Gastrocnemius medialis (tissue), 4 donors: ENCODE measurements around the gene B3GALT5. TPM values are rescaled to one million over a fixed set of nuclear protein-coding genes. Genes with fewer than 3 reads are reported as not detected.

Experiments used
- ATAC-seq, 2 donors: fragments of 150-250 bp; one replicate each; pipeline ENCODE4 v1.9.1; 2016
- DNase-seq, 2 donors: peaks; one replicate each; pipeline ENCODE4 v3.0.0-alpha.2; 2019
- H3K27ac ChIP-seq, 4 donors: fragments of 200-600 bp; sonication (generic); 1 replicate in 1 of 4; 2 replicates in 3 of 4; pipeline ENCODE4 v1.5.1; 2016 to 2018; ENCODE audit warnings: mild to moderate bottlenecking in 2 of 4, moderate library complexity in 1 of 4
- H3K27me3 ChIP-seq, 3 donors: fragments of 200-600 bp; sonication (generic) in 2 of 3; 1 replicate in 1 of 3; 2 replicates in 2 of 3; pipeline versions ENCODE4 v1.5.1 to v1.6.0; 2016 to 2019; ENCODE audit warnings: mild to moderate bottlenecking in 1 of 3, moderate library complexity in 1 of 3
- H3K36me3 ChIP-seq, 2 donors: fragments of 200-600 bp; sonication (generic) in 1 of 2; one replicate each; pipeline ENCODE4 v1.5.1; 2017 to 2018
- H3K4me1 ChIP-seq, 2 donors: fragments of 200-600 bp; sonication (generic) in 1 of 2; one replicate each; pipeline ENCODE4 v1.5.1; 2016 to 2017; ENCODE audit warnings: mild to moderate bottlenecking in 2 of 2
- H3K4me3 ChIP-seq, 4 donors: fragments of 200-600 bp; sonication (generic) in 3 of 4; 1 replicate in 1 of 4; 2 replicates in 3 of 4; pipeline ENCODE4 v1.5.1; 2016 to 2019; ENCODE audit warnings: mild to moderate bottlenecking in 2 of 4
- H3K9me3 ChIP-seq, 3 donors: fragments of 200-600 bp; sonication (generic) in 2 of 3; 1 replicate in 1 of 3; 2 replicates in 2 of 3; pipeline ENCODE4 v1.5.1; 2016 to 2019
- POLR2A ChIP-seq, 2 donors: fragments of 450-650 bp; IDR thresholded peaks; one replicate each; pipeline ENCODE4 v1.6.1; 2017; ENCODE audit warnings: antibody characterized with exemption in 2 of 2, mild to moderate bottlenecking in 2 of 2, moderate library complexity in 2 of 2
- in situ Hi-C, 4 donors: fragments of 200-750 bp; cut with MboI; loops; one replicate each; pipeline versions ENCODE4 v1.15.0 to v1.8.0; 2017; ENCODE audit warnings: low sequenced_read_pairs in 4 of 4
- intact Hi-C: fragments of 100-400 bp; cut with DNase I; formaldehyde crosslinking; loops from one replicate; pipeline ENCODE4 v1.15.1; 2023; ENCODE audit warnings: low total_unique reads
- total RNA-seq, 4 donors: library from RNA; depleted of rRNA; stranded (reverse); fragments of >200 nt; gene quantifications; one replicate each; pipeline versions ENCODE4 v1.1.0 to v1.2.3, GENCODE V29; 2016
- TF ChIP-seq, protein P1 (sequence below), 5 experiments: fragments of 450-650 bp in 3 of 5; fragments of 200-600 bp in 2 of 5; sonication (generic) in 2 of 5; IDR thresholded peaks in 4 of 5; conservative IDR thresholded peaks in 1 of 5; 1 replicate in 4 of 5; 2 replicates in 1 of 5; pipeline ENCODE4 v1.5.1; 2016 to 2019; ENCODE audit warnings: antibody characterized with exemption in 5 of 5, mild to moderate bottlenecking in 3 of 5, moderate library complexity in 3 of 5

B3GALT5 gene
- total RNA-seq, 4 donors from 2014 or later = 0.02 to 1.3 TPM; not detected in 2

DNA sequence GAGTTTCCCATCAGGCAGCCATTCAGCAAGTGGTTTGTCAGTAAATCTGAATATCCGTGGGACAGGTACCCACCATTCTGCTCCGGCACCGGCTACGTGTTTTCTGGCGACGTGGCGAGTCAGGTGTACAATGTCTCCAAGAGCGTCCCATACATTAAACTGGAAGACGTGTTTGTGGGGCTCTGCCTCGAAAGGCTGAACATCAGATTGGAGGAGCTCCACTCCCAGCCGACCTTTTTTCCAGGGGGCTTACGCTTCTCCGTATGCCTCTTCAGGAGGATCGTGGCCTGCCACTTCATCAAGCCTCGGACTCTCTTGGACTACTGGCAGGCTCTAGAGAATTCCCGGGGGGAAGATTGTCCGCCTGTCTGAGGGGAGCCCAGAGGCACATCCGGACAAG is 48.4 kb downstream of the B3GALT5 start:
- TF ChIP-seq, protein P1, sequence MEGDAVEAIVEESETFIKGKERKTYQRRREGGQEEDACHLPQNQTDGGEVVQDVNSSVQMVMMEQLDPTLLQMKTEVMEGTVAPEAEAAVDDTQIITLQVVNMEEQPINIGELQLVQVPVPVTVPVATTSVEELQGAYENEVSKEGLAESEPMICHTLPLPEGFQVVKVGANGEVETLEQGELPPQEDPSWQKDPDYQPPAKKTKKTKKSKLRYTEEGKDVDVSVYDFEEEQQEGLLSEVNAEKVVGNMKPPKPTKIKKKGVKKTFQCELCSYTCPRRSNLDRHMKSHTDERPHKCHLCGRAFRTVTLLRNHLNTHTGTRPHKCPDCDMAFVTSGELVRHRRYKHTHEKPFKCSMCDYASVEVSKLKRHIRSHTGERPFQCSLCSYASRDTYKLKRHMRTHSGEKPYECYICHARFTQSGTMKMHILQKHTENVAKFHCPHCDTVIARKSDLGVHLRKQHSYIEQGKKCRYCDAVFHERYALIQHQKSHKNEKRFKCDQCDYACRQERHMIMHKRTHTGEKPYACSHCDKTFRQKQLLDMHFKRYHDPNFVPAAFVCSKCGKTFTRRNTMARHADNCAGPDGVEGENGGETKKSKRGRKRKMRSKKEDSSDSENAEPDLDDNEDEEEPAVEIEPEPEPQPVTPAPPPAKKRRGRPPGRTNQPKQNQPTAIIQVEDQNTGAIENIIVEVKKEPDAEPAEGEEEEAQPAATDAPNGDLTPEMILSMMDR (IDR thresholded peaks at IDR 0.05 in 4 of 5, conservative IDR thresholded peaks at IDR 0.05 in 1 of 5) = no peak
- no peak for TF ChIP-seq POLR2A (IDR thresholded peaks at IDR 0.05)
- in situ Hi-C loops (no loop called here), intact Hi-C loops (no loop called here)
- no peaks in the 10 kb centered on the region for H3K4me1 ChIP-seq
- H3K4me3 ChIP-seq = no peak overlapping the region
- no peak overlapping the region for H3K27ac ChIP-seq
- DNase-seq (no peak), ATAC-seq (no peak)
- no peaks in the 10 kb centered on the region for H3K9me3 ChIP-seq
- H3K27me3 ChIP-seq = no peaks in the 10 kb centered on the region
- H3K36me3 ChIP-seq = no peaks in the 10 kb centered on the region

DNA sequence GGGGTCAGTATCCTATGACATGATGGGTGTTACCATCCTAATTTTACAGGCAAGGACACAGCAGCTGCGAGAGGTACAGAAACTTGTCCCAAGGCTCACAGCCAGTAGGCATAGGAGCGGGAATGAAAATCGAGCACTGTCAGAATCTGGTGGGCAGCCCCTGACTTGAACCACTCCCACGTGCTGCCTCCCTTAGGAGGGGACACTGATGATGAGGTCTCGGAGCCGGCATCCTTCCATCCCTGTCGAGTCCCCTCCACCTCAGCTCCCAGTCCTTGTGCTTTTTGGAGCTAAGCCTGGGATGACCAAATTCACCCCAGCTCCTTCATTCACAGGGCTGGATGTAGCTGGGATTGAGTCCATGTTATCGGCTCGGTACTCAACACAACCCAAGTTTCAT is 49.0 kb downstream of the B3GALT5 start:
- Histone ChIP-seq H3K27me3 (no peaks in the 10 kb centered on the region), H3K9me3 (no peaks in the 10 kb centered on the region), H3K36me3 (no peaks in the 10 kb centered on the region), H3K4me3 (no peak overlapping the region), H3K4me1 (no peaks in the 10 kb centered on the region), H3K27ac (no peak overlapping the region)
- no peak for DNase-seq
- in situ Hi-C loops (no loop called here), intact Hi-C loops (no loop called here)
- no peak for ATAC-seq
- TF ChIP-seq, protein P1 (IDR thresholded peaks at IDR 0.05 in 4 of 5, conservative IDR thresholded peaks at IDR 0.05 in 1 of 5) = no peak
- TF ChIP-seq POLR2A (IDR thresholded peaks at IDR 0.05) = no peak

GRCh38 chr21:39662411-39662953 is 49.7 kb downstream of the B3GALT5 start:
- in situ Hi-C loops (no loop called here), intact Hi-C loops (no loop called here)
- Histone ChIP-seq H3K4me1 (no peaks in the 10 kb centered on the region), H3K4me3 (no peak overlapping the region), H3K27ac (no peak overlapping the region), H3K27me3 (no peaks in the 10 kb centered on the region), H3K9me3 (no peaks in the 10 kb centered on the region), H3K36me3 (no peaks in the 10 kb centered on the region)
- ATAC-seq (no peak), DNase-seq (no peak)
- TF ChIP-seq POLR2A (IDR thresholded peaks at IDR 0.05) = no peak
- TF ChIP-seq, protein P1 (IDR thresholded peaks at IDR 0.05 in 4 of 5, conservative IDR thresholded peaks at IDR 0.05 in 1 of 5) = no peak

- Histone ChIP-seq H3K9me3 (no peaks in the 10 kb centered on the region), H3K36me3 (no peaks in the 10 kb centered on the region), H3K27me3 (no peaks in the 10 kb centered on the region), H3K4me3 (no peak overlapping the region), H3K4me1 (no peaks in the 10 kb centered on the region), H3K27ac (no peak overlapping the region)
- TF ChIP-seq, protein P1 (IDR thresholded peaks at IDR 0.05 in 4 of 5, conservative IDR thresholded peaks at IDR 0.05 in 1 of 5) = no peak
- no peak for TF ChIP-seq POLR2A (IDR thresholded peaks at IDR 0.05)
- in situ Hi-C loops = no loop called here
- ATAC-seq (no peak), DNase-seq (no peak)
- intact Hi-C loops = no loop called here
Observed at GRCh38 chr21:39663066-39663465, 50.3 kb downstream of the B3GALT5 start.
